GM12872 (cell line): ENCODE results near the gene PERCC1.

Experiments
- TF ChIP-seq, protein P1 (sequence below): IDR thresholded peaks from 3 replicates; pipeline ENCODE4 v1.5.1; 2011; ENCODE audit warnings: low read depth, mild to moderate bottlenecking, low read length, moderate library complexity; ENCODE audit not compliant: insufficient read depth

The PERCC1 gene

DNA sequence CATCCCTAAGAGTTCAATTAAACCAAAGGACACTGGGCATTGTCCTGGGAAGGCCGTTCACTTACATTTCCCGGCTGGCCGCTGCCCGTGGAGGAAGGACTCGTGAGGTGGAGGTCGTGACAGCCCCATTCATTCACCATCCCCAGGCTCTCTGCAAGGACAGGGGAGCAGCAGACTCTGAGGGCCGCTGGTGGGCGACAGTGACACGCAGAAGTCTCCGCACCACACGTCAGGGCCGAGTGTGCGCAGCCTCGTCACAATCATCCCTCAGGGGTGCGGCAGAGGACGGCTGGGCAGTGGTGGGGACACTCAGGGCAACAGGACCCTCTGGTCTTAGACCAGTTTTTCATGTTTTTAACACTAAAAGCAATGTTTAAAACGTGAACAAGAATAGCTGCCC lies 38.1 kb upstream of the PERCC1 start:
- TF ChIP-seq, protein P1, sequence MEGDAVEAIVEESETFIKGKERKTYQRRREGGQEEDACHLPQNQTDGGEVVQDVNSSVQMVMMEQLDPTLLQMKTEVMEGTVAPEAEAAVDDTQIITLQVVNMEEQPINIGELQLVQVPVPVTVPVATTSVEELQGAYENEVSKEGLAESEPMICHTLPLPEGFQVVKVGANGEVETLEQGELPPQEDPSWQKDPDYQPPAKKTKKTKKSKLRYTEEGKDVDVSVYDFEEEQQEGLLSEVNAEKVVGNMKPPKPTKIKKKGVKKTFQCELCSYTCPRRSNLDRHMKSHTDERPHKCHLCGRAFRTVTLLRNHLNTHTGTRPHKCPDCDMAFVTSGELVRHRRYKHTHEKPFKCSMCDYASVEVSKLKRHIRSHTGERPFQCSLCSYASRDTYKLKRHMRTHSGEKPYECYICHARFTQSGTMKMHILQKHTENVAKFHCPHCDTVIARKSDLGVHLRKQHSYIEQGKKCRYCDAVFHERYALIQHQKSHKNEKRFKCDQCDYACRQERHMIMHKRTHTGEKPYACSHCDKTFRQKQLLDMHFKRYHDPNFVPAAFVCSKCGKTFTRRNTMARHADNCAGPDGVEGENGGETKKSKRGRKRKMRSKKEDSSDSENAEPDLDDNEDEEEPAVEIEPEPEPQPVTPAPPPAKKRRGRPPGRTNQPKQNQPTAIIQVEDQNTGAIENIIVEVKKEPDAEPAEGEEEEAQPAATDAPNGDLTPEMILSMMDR = no peak

DNA sequence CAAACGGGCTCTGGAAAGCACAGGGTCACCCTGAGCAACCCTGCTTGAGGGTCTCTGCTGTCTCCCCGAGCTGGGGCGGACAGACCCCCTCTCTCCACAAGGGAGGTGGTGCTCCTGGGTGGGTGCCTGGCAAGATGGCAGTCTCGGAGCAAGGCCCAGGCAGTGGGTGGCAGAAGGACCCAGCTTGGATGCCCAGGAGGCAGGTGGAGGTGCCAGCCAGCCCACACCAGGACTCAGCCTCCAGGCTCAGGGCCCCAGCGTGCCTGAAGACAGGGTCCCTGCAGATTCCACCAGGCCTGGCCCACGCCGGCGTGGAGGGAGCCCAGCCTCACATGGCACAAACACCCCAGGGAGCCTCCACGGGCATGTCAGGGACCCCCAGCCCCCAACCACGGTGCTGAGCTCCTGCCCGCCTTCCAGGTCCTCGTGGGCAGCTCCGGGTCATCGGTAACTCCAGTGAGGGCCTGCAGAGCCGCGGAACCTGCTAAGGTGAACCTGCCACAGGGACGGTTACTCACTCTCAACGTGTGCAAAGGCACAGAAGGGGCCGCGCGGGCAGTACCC lies 37.2 kb upstream of the PERCC1 start:
- TF ChIP-seq, protein P1 = no peak

DNA sequence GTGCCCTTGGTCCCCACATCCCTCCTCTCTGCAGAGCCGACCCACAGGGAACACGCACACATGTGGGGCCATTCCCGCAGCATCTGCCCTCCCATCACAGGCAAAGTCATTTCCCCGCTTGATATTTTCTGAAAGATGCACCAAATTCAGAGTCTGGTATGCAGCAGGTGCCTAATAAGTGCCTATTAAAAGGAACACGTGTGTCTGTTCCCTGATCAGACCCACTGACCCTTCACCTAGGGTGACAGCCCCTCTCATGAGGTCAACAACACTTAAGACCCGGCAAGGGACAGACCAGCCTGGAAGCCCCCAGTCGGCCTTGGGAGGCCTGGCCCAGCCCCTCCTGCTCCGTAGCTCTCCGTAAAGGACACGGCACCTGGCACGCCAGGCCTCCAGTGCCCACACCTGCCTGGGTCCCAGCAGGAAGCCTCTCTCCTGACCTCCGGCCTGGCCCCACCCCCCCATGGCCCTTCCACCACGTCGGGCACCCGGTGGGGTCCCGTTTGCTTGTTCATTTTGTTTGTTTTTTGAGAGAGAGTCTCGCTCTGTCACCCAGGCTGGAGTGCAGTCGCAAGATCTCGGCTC lies 36.4 kb upstream of the PERCC1 start:
- TF ChIP-seq, protein P1 = no peak

- TF ChIP-seq, protein P1 = no peak
These were observed 35.3 kb upstream of the PERCC1 start for GRCh38 chr16:1395444-1396031.

- TF ChIP-seq, protein P1 = no peak
These were observed 33.1 kb upstream of the PERCC1 start for GRCh38 chr16:1397779-1398178.

GRCh38 chr16:1398351-1398750 lies 32.5 kb upstream of the PERCC1 start:
- TF ChIP-seq, protein P1 = no peak

DNA sequence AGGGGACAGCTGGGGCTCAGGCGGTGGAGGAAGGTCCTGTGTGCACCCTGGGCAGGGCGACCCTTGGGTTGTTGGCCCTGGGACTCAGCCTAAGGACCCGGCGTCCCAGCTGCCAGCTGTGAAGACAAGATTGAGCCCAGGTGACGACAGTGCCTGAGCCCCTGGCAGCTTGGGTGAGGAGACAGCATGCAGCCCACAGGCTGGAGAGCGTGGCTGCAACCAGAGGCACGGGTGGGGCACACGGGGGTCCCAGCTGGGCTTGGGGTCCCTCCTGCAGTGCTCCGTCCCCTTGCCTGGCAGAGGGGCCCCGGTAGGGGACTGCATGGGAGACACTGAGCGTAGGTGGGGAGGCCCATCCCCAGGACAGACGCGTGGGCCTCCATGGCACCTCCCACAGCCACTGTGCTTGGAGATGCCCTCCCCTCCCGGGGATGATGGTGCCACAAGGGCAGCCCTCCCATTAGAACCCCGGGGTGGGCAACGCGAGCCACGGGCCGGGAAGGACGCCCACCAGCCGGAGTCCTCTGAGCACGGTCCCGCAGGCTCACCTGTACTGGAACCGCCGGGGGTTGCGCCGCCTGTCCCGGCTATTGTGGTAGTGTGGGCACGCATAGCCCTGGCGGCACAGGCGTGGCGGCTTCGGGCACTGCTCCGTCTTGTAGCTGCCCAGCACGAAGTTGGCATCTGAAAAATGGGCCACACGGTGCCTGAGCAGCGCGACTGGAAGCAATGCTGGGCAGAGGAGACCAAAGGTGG lies 31.9 kb upstream of the PERCC1 start:
- TF ChIP-seq, protein P1 = no peak
